22Rv1 (cell line): Measurements from ENCODE around the gene ABHD18.

Experiments
- ZFX ChIP-seq: fragments of 450-650 bp; IDR thresholded peaks from 2 replicates; pipeline ENCODE4 v1.6.1; 2017; ENCODE audit warnings: antibody characterized with exemption, borderline replicate concordance
- TF ChIP-seq, protein P1 (sequence below): fragments of 450-650 bp; IDR thresholded peaks from 2 replicates; pipeline ENCODE4 v1.5.1; 2017; ENCODE audit warnings: mild to moderate bottlenecking

DNA sequence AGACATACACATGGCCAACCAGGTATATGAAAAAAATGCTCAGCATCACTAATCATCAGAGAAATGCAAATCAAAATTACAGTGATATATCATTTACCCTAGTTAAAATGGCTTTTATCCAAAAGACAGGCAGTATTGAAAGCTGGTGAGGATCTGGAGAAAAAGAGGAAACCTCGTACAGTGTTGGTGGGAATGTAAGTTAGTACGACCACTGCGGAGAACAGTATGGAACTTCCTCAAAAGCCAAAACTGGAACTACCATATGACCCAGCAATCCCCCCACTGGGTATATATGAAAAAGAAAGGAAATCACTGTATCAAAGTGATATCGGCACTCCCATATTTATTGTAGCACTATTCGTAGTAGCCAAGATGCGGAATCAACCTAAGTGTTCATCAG is 23.4 kb downstream of the ABHD18 start:
- TF ChIP-seq, protein P1, sequence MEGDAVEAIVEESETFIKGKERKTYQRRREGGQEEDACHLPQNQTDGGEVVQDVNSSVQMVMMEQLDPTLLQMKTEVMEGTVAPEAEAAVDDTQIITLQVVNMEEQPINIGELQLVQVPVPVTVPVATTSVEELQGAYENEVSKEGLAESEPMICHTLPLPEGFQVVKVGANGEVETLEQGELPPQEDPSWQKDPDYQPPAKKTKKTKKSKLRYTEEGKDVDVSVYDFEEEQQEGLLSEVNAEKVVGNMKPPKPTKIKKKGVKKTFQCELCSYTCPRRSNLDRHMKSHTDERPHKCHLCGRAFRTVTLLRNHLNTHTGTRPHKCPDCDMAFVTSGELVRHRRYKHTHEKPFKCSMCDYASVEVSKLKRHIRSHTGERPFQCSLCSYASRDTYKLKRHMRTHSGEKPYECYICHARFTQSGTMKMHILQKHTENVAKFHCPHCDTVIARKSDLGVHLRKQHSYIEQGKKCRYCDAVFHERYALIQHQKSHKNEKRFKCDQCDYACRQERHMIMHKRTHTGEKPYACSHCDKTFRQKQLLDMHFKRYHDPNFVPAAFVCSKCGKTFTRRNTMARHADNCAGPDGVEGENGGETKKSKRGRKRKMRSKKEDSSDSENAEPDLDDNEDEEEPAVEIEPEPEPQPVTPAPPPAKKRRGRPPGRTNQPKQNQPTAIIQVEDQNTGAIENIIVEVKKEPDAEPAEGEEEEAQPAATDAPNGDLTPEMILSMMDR: no peak
- TF ChIP-seq ZFX: no peak
